AG09319 (cell line): ENCODE measurements around the gene SURF6.

Experiments used
- DNase-seq: peaks from one replicate; pipeline ENCODE4 v3.0.0-alpha.2; 2010; ENCODE audit warnings: low read depth; ENCODE audit errors: extremely low read depth
- TF ChIP-seq, protein P1 (sequence below): IDR thresholded peaks from 2 replicates; pipeline ENCODE4 v1.5.1; 2011; ENCODE audit warnings: low read depth, mild to moderate bottlenecking, inconsistent platforms, low read length, moderate library complexity

Gene SURF6

GRCh38 chr9:133351908-133352634 lies 16.1 kb upstream of the SURF6 start:
- TF ChIP-seq, protein P1, sequence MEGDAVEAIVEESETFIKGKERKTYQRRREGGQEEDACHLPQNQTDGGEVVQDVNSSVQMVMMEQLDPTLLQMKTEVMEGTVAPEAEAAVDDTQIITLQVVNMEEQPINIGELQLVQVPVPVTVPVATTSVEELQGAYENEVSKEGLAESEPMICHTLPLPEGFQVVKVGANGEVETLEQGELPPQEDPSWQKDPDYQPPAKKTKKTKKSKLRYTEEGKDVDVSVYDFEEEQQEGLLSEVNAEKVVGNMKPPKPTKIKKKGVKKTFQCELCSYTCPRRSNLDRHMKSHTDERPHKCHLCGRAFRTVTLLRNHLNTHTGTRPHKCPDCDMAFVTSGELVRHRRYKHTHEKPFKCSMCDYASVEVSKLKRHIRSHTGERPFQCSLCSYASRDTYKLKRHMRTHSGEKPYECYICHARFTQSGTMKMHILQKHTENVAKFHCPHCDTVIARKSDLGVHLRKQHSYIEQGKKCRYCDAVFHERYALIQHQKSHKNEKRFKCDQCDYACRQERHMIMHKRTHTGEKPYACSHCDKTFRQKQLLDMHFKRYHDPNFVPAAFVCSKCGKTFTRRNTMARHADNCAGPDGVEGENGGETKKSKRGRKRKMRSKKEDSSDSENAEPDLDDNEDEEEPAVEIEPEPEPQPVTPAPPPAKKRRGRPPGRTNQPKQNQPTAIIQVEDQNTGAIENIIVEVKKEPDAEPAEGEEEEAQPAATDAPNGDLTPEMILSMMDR: peak; percentile 56
- DNase-seq: no peak

GRCh38 chr9:133351526-133351907 lies 15.5 kb upstream of the SURF6 start:
- DNase-seq: no peak
- TF ChIP-seq, protein P1: no peak

- TF ChIP-seq, protein P1: no peak
- no peak for DNase-seq
Measured at GRCh38 chr9:133349965-133350616, 14.1 kb upstream of the SURF6 start.

GRCh38 chr9:133348718-133349573 lies 13.0 kb upstream of the SURF6 start:
- DNase-seq: no peak
- TF ChIP-seq, protein P1: no peak

GRCh38 chr9:133347985-133348717 lies 12.2 kb upstream of the SURF6 start, which contains the start of the genes MED22 and RPL7A:
MED22 (minus strand) TSS chr9:133348131; CDS start chr9:133346662, 1,469 bp downstream.
RPL7A (plus strand) TSS chr9:133348218; CDS start chr9:133348244, 26 bp downstream.
- TF ChIP-seq, protein P1: no peak
- DNase-seq: peak; percentile 91

DNA sequence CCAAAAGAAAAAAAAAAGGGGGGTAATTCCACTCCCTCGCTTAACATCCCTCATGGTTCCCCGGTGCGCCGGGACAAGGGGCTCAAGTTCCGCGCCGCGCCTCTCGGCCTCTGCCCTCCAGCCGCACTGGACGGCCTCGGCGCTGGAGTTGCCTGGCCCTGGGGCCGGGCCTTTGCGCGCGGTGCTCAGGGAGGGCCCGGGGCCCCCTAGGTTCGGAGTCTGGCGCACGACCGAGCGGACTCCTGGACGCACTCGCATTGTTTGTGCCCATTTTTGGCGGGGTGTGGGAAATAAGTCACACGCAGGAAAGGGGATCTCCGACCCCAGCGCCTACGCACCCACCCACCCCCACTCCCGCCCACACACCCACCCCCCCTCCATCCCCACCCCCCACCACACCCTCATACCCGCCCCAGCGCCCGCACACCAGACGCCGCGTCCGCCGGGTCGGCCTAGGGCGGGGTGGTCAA lies 11.6 kb upstream of the SURF6 start:
- TF ChIP-seq, protein P1: no peak
- DNase-seq: no peak
